ENCODE results near the gene HNRNPUL1. TPM values are rescaled to one million over a fixed set of nuclear protein-coding genes. Genes with fewer than 3 reads are reported as not detected.
"Not testable (repeated sequence)": the region's sequence is repeated elsewhere in the genome, so short reads cannot be mapped to it uniquely, and the experiment has no call there.

HNRNPUL1 gene
- total RNA-seq, 4 donors from 2014 or later = 98.1 to 127 (median 113) TPM

DNA sequence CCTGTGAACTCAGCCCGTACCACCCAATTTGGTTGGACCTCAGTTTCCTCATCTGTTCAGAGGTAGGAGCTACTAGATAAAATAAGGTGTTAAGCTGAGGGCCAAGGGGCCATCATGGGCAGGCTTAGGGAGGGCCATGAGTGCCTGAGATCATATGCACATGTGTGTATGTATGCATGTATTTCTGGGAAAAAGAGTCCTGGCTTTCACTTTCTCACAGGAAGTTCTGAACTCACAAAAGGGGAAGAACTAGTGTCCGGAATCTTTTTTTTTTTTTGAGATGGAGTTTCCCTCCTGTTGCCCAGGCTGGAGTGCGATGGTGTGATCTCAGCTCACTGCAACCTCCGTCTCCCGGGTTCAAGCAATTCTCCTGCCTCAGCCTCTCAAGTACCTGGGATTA, 70.6 kb downstream of the HNRNPUL1 start:
- H3K27me3 ChIP-seq = no peaks in the 10 kb centered on the region
- no peak for TF ChIP-seq POLR2A (IDR thresholded peaks at IDR 0.05)
- TF ChIP-seq, protein P1, sequence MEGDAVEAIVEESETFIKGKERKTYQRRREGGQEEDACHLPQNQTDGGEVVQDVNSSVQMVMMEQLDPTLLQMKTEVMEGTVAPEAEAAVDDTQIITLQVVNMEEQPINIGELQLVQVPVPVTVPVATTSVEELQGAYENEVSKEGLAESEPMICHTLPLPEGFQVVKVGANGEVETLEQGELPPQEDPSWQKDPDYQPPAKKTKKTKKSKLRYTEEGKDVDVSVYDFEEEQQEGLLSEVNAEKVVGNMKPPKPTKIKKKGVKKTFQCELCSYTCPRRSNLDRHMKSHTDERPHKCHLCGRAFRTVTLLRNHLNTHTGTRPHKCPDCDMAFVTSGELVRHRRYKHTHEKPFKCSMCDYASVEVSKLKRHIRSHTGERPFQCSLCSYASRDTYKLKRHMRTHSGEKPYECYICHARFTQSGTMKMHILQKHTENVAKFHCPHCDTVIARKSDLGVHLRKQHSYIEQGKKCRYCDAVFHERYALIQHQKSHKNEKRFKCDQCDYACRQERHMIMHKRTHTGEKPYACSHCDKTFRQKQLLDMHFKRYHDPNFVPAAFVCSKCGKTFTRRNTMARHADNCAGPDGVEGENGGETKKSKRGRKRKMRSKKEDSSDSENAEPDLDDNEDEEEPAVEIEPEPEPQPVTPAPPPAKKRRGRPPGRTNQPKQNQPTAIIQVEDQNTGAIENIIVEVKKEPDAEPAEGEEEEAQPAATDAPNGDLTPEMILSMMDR (IDR thresholded peaks at IDR 0.05) = no peak
- intact Hi-C loops (cut with DNase I) = no loop called here
- peaks cover 0 to 20% (median 0%) of the 10 kb centered on the region in 3 donors for H3K4me1 ChIP-seq
- peaks cover 0 to 84% (median 22%) of the 10 kb centered on the region in 3 donors for H3K36me3 ChIP-seq
- H3K27ac ChIP-seq = peak overlapping the region in 1 of 4 donors; percentile 36
- no peak for DNase-seq
- WGBS, 2 donors = 69 to 75% methylated on average over 4 to 5 of the region's 5 CpGs
- H3K9me3 ChIP-seq = no peaks in the 10 kb centered on the region
- no peak overlapping the region for H3K4me3 ChIP-seq

DNA sequence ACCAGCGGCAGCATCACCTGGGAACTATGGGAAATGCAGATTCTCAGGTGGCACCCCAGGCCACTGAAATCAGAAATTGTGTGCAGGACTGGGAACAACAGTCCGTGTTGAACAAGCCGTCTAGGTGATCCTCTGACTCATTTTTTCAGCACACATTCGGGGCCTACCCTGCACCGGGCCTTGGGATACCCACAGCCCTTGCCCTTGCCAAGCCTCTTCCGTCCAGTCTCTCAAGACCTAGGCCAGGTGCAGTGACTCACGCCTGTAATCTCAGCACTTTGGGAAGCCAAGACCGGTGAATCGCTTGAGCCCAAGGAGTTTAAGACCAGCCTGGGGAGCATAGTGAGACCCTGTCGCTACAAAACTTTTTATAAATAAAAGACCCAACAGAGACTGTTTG, 71.3 kb downstream of the HNRNPUL1 start:
- Histone ChIP-seq H3K4me1 (peaks cover 0 to 15% (median 0%) of the 10 kb centered on the region in 3 donors), H3K9me3 (no peaks in the 10 kb centered on the region), H3K27me3 (no peaks in the 10 kb centered on the region), H3K36me3 (peaks cover 0 to 84% (median 24%) of the 10 kb centered on the region in 3 donors), H3K27ac (no peak overlapping the region), H3K4me3 (no peak overlapping the region)
- DNase-seq = no peak
- no peak for TF ChIP-seq POLR2A (IDR thresholded peaks at IDR 0.05)
- TF ChIP-seq, protein P1 (IDR thresholded peaks at IDR 0.05) = no peak
- 79 to 80% methylated on average over 8 to 10 of the region's 10 CpGs for WGBS, 2 donors
- intact Hi-C loops (cut with DNase I) = no loop called here

DNA sequence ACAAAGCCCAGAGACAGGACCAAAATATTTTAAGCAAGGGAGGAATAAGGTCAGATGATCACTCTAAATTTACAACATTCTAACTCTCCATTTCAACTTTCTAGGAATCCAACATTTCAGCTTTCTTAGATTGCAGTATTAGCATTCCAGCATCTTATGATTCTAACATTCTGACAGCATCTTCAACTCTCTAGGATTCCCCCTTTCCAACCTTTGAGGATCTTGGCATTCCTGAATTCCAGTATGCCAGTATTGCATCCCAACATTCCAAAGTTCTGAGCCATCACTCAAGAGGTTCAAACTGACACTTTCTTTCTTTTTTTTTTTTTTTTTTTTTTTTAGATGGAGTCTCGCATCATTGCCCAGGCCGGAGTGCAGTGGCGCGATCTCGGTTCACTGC, 75.8 kb downstream of the HNRNPUL1 start:
- Histone ChIP-seq H3K4me1 (peaks cover 0 to 7% (median 0%) of the 10 kb centered on the region in 3 donors), H3K9me3 (no peaks in the 10 kb centered on the region), H3K27ac (no peak overlapping the region), H3K36me3 (peaks cover 5 to 94% (median 40%) of the 10 kb centered on the region in 3 donors), H3K27me3 (no peaks in the 10 kb centered on the region), H3K4me3 (no peak overlapping the region)
- TF ChIP-seq POLR2A (IDR thresholded peaks at IDR 0.05) = no peak
- TF ChIP-seq, protein P1 (IDR thresholded peaks at IDR 0.05) = no peak
- intact Hi-C loops (cut with DNase I) = no loop called here
- no peak for DNase-seq
- WGBS, 2 donors = 96% methylated on average over 4 to 5 of the region's 5 CpGs

DNA sequence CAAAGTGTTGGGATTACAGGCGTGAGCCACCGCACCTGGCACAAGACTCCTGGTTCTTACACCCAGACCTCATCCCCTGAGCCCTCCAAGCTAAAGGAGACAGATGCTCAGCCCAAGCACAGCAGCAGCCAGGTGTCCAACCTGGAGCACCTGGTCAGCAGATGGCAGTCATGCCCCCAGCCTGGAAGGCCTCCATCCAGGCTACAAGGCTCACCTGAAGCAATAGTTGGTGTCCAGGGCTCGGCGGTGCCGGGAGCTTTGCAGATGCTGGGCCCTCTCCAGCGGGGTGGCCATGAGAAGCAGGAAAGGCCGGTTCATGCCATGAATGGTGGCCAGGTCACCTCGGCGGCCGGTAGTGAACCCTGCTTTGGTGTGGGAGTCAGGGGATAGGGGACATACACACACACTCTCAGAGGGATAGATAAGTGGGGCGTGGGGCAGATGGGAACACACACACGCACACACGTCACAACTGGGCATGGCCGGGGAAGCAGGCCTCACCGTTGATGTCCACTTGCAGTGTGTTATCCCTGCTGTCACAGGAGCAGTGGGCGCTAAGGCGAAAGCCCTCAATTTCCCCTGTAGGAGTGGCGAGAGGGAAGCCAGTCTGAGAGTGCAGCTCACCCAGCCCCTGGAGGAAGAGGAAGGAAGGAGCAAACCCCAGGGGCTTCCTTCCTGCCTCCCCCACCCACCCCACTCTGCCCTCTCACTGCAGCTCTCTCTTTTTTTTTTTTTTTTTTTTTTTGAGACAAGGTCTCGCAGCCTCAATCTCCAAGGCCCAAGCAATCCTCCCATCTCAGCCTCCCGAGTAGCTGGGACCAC, 77.7 kb downstream of the HNRNPUL1 start:
- Histone ChIP-seq H3K4me1 (no peaks in the 10 kb centered on the region), H3K27me3 (no peaks in the 10 kb centered on the region), H3K4me3 (no peak overlapping the region), H3K27ac (no peak overlapping the region), H3K36me3 (peaks cover 5 to 98% (median 46%) of the 10 kb centered on the region in 3 donors), H3K9me3 (no peaks in the 10 kb centered on the region)
- WGBS, 2 donors = 85 to 92% methylated on average over 13 to 17 of the region's 20 CpGs
- intact Hi-C loops (cut with DNase I) = no loop called here
- TF ChIP-seq POLR2A (IDR thresholded peaks at IDR 0.05) = no peak
- TF ChIP-seq, protein P1 (IDR thresholded peaks at IDR 0.05) = peak in 1 of 6 experiments; percentile 14
- no peak for DNase-seq

GRCh38 chr19:41344162-41344561, 80.0 kb downstream of the HNRNPUL1 start:
- Histone ChIP-seq H3K36me3 (peaks cover 5 to 90% (median 51%) of the 10 kb centered on the region in 3 donors), H3K4me3 (no peak overlapping the region), H3K27me3 (no peaks in the 10 kb centered on the region), H3K27ac (no peak overlapping the region), H3K4me1 (peaks cover 0 to 12% (median 3%) of the 10 kb centered on the region in 3 donors), H3K9me3 (no peaks in the 10 kb centered on the region)
- no peak for DNase-seq
- WGBS, 2 donors = 85 to 100% methylated on average over 2 of the region's 2 CpGs
- TF ChIP-seq, protein P1 (IDR thresholded peaks at IDR 0.05) = no peak
- no peak for TF ChIP-seq POLR2A (IDR thresholded peaks at IDR 0.05)
- intact Hi-C loops (cut with DNase I) = no loop called here

GRCh38 chr19:41346916-41347315, 82.7 kb downstream of the HNRNPUL1 start:
- WGBS, 2 donors = 89 to 95% methylated on average over 6 to 9 of the region's 9 CpGs
- H3K36me3 ChIP-seq = peaks cover under 1 to 64% (median 32%) of the 10 kb centered on the region in 3 donors

More at GRCh38 chr19:41346916-41347315, 82.7 kb downstream of the HNRNPUL1 start:
- H3K9me3 ChIP-seq; H3K27ac ChIP-seq; H3K27me3 ChIP-seq; H3K4me3 ChIP-seq; intact Hi-C loops (cut with DNase I); DNase-seq: not testable (repeated sequence)
- peaks cover 14 to 39% (median 17%) of the 10 kb centered on the region in 3 donors for H3K4me1 ChIP-seq
